HG02798 (cell line): ENCODE measurements around the gene CALN1.

ENCODE experiments used
- ATAC-seq: cut with Tn5 transposase; IDR thresholded peaks from one replicate; pipeline ENCODE4 v1.9.1; 2021; ENCODE audit warnings: mild to moderate bottlenecking; ENCODE audit not compliant: unreplicated experiment, poor library complexity

Gene CALN1

GRCh38 chr7:72334066-72334465 is 78.1 kb downstream of the CALN1 start:
- no peak for ATAC-seq

DNA sequence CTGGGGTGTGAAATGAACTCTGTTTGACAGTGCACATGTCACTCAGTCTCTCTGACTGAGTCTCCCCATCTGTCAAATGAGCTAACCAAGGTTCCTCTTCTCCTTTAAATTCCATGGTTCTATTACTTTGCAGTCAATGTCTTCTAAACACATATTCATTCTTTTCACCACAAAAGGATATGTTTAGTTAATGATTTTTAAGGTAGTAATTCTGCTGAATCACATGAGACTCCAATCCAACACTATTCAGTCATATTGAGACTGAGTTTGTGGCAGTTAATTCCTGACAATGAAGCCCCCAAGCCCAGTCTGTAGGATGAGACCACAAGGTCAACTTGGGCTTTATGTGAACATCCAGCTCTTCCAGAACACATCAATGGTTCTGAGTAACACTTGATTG is 85.3 kb downstream of the CALN1 start:
- ATAC-seq = no peak

DNA sequence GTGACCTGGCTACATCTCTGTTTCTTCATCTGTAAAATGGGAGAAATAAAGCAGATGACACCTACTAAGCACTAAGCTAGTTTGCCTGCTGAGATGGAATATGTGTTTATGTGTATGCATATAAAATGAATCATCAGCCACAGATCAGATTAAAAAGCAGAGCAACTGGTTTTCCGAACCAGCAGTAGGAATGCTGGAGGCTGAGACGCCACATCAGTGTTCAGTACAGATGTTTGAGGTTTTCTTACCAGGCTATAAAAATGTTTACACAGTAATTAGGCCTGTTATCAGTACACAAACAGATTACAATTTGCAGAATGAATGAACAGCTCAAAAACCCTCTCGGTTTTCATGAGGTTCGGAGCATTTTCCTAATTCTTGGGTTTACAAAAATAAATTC is 85.8 kb downstream of the CALN1 start:
- no peak for ATAC-seq

DNA sequence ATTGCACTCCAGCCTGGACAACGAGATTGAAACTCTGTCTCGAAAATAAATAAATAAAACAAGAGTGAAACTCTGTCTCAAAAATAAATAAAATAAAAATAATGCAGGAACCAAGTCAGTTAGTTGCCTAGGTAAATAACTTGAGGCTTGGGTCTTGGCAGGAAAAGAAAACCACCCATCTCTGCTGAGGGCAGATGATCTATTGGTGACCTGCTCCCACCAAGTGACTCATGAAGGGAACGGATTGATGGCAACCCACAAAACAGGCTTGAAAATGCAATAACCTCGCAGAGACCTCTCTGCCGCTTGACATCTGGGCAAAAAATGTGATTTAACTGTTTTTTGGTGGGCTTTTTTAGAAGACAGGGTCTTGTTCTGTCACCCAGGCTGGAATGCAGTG is 86.6 kb downstream of the CALN1 start:
- ATAC-seq = no peak

GRCh38 chr7:72321637-72322036 is 90.5 kb downstream of the CALN1 start:
- no peak for ATAC-seq

- ATAC-seq = no peak
Observed at GRCh38 chr7:72321081-72321480, 91.1 kb downstream of the CALN1 start.

DNA sequence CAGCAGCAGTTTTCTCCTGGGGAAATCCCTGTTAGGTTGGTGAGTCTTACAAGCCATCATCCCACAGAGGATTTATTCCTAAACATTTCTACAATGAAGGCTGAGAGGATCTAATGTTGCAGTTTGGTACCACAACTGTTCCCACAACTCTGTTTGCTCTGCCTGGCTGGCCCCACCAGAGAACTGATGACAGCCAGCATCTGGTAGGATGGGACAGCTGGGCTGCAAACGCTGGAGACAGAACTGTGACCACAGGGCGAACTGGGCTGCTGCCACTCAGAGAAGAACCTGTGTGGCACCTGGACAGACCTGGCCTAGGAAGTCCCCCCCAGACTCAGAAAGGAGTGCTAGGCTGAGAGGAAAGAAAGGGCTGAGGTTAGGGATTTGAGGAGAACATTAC is 94.8 kb downstream of the CALN1 start:
- no peak for ATAC-seq

GRCh38 chr7:72316148-72316547 is 96.0 kb downstream of the CALN1 start:
- no peak for ATAC-seq

GRCh38 chr7:72313906-72314305 is 98.2 kb downstream of the CALN1 start:
- ATAC-seq = no peak

- ATAC-seq = no peak
Observed at GRCh38 chr7:72310301-72310700, 101.8 kb downstream of the CALN1 start.

- ATAC-seq = no peak
Observed at GRCh38 chr7:72309476-72309875, 102.7 kb downstream of the CALN1 start.

- no peak for ATAC-seq
Observed at GRCh38 chr7:72308986-72309385, 103.2 kb downstream of the CALN1 start.

GRCh38 chr7:72307566-72307965 is 104.6 kb downstream of the CALN1 start:
- no peak for ATAC-seq

DNA sequence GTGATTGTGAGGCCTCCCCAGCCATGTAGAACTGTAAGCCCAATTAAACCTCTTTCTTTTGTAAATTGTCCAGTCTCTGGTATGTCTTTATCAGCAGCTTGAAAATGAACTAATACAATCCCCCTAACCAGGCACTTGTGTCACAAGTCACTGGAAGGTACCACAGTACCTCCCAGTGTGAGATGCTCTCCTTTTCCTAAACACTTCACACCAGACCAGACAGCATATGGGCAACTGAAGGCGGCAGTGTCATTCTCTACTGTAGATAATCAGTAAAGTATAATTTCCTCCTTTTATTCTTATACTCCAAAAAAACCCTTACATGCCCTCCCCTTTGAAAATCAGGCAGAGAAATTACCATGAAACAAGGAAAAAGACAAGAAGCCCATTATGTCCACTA is 113.2 kb downstream of the CALN1 start:
- no peak for ATAC-seq

DNA sequence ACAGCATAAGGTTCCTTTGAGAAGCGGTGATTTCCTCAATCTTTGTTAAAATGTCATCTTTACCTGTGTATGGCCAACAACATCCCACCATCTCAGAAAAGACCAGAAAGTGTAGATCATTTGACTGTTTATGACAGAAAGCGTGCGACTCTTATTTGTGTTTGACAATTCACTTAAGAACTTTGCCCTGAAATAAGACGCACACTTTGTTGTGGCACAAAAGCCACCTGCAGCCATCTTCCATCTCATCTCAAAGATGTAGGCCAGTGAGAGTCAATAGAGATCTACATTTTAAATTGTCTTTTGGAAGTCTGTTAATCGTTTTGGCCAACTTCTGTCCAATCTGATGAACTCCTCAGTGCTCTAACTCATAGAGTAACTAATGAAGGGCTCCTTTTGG is 114.0 kb downstream of the CALN1 start:
- ATAC-seq = no peak

- no peak for ATAC-seq
Observed at GRCh38 chr7:72297636-72298035, 114.5 kb downstream of the CALN1 start.

DNA sequence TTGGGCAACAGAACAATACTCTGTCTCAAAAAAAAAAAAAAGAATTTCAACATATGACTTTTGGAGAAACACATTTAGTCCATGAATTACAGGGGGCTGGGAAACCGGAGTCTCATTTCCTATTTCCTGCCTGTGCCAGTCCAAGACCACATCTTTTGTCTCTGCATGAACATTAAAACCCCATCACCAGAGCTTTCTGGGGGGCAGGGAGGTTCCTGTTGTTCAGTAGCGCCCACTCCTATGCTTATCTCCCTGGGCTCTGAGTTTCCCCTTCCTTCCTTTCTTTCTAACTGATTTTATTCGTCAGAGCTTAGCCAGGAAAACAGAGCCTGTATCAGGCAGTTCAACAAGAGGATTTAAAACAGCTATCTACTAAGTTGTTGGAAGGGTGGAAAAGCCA is 119.3 kb downstream of the CALN1 start:
- no peak for ATAC-seq

- no peak for ATAC-seq
Observed at GRCh38 chr7:72292118-72292517, 120.0 kb downstream of the CALN1 start.

- no peak for ATAC-seq
Observed at GRCh38 chr7:72286519-72286918, 125.6 kb downstream of the CALN1 start.

DNA sequence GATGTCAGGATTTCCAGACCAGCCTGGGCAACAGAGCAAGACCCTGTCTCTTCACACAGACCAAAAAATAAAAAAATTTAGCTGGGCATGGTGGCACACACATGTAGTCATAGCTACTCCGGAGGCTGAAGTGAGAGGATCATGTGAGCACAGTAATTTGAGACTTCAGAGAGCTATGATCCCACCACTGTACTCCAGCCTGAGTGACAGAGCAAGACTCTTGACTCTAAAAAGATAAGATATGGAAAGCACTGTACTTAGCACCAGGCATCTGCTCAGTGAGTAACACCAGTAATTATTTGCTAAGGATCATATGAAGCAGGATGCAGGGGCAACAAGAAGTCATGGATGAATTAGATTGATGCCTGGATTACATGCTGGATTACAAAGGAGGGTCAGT is 128.8 kb downstream of the CALN1 start:
- no peak for ATAC-seq

DNA sequence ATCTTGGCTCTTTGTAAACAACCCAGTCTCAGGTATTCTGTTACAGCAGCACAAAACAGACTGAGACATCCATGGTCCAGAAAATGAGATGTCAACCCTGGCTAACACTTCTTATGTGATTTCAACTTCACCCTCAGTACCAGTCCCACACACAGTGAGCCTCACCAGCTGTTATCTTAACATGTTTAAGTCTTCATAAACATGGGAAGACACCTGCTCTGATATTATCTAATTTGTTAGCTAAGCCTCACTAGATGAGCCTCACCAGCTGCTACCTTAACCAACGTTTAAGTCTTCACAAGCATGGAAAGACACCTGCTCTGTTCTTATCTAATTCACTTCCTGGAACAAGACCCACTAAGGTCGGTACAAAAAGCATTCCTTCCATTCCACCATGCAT is 130.8 kb downstream of the CALN1 start:
- no peak for ATAC-seq

GRCh38 chr7:72279203-72279602 is 132.9 kb downstream of the CALN1 start:
- no peak for ATAC-seq

GRCh38 chr7:72278550-72278949 is 133.6 kb downstream of the CALN1 start:
- no peak for ATAC-seq
